GM18507 (cell line): Measurements from ENCODE around the gene NR3C1.

Source experiments
- DNase-seq: peaks from one replicate; pipeline ENCODE4 v3.0.0; 2011; ENCODE audit warnings: low read depth; ENCODE audit not compliant: insufficient read length; ENCODE audit errors: extremely low spot score
- FAIRE-seq: peaks from 2 replicates; lab custom pipeline; 2011; peaks lifted over from hg19 to GRCh38; lab: Jason Lieb, UNC

NR3C1 gene

DNA sequence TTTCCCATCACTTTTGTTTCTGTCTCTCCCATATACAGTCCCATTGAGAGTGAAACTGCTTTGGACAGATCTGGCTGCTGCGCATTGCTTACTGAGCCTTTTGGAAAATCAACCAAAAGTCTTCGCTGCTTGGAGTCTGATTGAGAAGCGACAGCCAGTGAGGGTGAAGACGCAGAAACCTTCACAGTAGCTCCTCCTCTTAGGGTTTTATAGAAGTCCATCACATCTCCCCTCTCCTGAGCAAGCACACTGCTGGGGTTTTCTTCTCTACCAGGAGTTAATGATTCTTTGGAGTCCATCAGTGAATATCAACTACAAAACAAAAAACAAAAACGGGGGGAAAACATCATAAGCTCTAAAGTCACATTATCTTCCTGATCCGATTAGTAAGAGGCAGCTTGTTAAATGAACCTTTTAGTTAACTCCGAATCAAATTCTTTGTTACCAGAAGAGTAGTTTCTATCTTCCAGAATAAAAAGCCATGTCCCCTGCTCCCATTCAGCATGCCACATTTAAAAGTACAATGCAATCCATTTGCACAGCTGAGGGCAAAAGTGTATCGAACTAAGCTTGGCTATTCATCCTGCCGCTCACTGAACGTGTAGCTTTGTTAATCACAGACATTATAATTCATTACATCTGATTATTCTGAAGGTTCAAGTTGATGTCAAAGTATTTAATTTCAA is 2.8 kb downstream of the NR3C1 start:
- no peak for FAIRE-seq
- DNase-seq: no peak

DNA sequence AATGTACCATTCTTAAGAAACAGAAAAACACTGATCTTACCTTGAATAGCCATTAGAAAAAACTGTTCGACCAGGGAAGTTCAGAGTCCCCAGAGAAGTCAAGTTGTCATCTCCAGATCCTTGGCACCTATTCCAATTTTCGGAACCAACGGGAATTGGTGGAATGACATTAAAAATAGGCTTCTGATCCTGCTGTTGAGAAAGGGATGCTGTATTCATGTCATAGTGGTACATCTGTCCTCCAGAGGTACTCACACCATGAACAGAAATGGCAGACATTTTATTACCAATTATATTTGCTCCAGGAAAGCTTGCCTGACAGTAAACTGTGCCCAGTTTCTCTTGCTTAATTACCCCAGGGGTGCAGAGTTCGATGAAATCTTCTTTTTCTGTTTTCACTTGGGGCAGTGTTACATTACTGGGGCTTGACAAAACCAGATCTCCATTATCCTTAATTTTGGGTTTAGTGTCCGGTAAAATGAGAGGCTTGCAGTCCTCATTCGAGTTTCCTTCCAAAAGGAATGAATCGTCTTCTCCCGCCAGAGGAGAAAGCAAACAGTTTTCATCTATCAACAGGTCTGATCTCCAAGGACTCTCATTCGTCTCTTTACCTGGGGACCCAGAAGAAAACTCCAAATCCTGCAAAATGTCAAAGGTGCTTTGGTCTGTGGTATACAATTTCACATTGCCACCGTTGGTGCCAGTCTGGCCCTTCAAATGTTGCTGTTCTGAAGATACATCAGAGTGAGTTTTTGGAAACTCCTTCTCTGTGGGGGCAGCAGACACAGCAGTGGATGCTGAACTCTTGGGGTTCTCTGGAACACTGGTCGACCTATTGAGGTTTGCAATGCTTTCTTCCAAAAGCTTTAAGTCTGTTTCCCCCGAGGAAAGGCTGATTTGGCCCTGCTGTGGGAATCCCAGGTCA is 3.6 kb downstream of the NR3C1 start:
- FAIRE-seq: peak; percentile 62
- no peak for DNase-seq

DNA sequence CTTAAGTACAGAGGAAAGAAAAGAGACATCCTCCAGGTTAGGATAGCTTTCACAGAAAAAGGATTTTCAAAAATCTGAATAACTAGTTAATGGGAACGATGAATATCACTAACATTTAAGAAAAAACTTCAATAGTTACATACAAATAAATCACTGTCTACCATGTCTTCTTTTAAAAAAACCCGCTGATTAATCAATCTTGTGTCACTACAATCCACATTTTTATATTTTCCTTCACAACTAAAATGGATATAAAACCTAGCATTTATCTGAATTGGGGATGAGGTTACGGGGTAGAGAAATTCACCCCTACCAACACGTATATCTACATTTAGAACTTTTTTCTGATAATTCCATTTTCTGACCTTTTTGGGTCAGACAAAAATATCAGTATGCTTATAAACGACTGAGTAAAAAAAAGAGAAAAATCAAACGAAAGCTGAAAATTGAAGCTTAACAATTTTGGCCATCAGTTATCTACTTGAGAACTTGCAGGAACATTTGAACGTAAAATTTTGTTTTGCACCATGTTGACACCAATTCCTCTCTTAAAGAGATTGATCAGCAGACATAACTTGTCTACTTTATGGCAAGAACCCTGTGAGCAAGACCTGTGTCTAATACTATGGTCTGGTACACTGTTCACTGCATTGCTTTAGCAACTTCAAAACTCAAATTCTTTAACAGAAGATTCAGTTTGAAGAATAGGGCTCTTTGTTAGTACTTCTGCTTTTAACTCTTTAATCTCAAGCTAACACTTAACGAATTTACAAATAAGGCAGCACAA is 4.8 kb downstream of the NR3C1 start:
- FAIRE-seq (peak; percentile 71), DNase-seq (no peak)

DNA sequence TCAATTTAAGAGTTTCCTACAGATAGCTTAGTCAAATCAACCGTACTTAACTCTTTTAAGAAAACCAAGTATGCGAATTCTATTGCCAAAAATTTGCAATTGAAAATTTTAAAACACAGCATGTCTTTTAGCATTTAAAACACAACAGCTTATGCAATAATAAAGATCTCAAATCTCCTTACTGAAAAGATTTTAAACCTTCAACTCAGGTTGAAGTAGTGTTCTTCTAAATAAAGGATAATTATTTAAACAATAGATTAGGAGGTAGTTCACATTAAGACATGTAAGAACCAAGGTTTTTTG is 5.5 kb downstream of the NR3C1 start:
- FAIRE-seq: no peak
- no peak for DNase-seq

DNA sequence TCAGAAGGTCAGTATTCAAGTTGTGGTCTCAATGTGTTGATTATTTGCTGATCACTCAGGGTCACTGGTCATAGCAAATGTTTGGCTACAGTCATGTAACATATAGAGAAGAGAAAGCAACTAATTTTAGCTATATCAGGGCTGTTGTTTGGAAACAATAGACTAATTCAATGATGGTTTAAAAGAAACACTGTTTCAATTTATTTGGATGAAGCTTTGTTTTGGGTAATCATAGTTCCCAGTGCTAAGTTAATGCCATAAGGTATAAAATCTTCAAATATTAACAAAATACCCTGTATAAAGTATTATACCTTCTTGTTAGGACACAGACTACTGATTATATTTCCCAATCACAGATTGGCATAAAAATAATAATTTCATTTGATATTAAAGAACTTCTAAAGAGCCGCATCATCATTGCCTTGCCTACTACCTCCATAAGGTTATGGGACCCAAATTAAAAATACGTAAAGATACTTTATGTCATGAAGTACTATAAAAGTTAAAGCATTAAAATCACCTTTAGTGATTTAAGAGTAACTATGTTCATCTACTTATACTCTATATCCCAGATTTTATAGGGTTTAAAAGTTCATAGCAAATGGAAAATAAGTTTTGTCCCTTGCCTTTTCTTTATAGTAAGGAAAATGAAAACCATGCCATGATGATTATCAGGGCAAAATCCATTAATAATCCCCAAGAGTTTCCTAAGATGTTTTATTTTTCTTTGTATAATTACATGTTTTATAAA is 6.0 kb downstream of the NR3C1 start:
- FAIRE-seq (no peak), DNase-seq (no peak)

DNA sequence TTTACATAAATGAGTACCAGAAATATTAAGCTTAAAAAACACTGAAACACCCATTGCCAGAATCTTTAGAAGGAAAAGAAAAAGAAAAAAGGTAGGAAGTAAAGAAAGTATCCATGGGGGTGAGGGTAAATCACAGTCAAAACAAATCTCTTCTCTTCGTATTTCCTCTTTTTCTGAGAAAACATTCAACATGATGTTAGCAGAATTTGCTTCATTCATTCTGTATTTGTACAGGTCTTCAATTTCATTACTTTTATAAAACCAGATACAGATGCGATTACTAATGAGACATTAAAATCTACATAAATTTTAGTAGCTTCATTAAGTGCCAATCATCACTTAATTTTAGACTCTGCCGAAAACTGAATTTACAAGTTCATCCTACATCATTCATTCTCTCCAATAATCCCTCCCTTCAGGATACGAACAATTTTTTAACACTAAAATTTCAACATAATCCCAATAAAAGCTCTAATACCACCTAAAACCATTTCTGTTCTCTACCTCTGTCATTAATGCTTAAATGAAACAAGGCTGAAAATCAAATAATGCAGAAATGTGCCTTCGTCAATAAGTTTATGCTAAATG is 7.0 kb downstream of the NR3C1 start:
- no peak for DNase-seq
- FAIRE-seq: peak; percentile 61

DNA sequence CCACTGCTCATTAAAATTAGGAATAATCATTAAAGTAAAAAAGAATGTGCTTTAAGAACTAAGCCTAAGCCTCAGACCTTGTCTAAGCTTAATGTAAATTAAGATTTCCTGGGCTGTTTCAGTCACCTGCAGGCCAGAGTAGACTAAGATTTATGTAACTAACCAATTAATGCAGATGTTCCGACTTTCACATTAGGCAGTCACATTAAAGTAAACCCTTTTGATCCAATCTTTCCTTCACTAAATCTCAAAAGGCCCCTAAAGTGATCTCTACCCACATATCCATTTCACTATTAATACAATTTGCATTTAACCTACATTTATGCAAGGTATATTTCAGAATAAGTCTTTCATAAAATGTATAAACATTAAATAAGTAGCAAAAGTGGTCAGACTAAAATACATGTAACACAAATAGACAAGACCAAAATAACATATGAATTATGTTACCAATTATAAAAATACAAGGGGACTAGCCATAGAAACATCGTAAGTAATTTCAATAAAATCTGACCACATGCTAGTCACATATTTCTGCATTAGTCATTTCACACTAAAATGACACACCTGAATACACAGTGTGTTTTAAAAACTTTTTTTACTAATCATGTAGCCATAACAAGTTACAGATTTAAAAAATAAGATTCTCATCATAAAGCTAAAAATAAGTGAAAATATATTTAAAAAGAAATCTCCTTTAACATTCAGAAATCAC is 7.7 kb downstream of the NR3C1 start:
- FAIRE-seq: peak; percentile 60
- DNase-seq: no peak

DNA sequence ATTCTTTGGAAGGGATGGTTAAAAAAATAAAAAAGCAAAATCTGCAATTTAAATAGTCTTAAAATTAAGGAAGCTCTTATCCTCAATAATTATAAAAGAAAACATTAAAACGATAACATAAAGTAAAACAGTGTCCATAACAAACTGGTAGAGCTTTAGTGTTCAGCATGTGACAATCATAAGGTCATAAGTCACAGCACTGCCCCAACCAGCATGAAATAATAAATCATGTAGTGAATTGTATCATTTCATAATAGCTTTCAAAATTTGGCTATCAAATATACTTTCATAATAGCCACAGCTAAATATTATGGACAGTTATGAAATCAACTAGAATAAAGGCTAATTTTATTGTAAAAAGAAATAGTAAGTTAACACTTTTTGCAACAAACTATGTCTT is 10.0 kb downstream of the NR3C1 start:
- FAIRE-seq: no peak
- no peak for DNase-seq

DNA sequence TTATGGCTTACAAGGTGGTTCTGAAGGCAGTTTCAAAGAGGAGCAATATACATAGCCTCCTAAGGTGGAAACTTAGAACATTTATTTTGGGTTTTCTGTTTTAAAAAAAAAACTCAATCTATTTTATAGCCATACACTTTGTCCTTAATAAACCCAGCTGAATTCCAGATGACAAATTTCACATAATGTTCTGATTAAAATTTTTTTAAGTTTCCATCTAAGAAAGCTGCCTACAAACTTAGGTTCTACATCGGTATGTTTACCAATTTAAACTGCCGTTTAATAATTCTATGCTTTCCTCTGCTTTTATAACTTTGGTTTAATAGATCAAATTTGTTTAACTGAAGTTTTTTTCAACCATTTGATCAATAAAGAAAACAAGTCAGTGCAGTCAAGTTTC is 12.5 kb downstream of the NR3C1 start:
- DNase-seq: no peak
- no peak for FAIRE-seq

DNA sequence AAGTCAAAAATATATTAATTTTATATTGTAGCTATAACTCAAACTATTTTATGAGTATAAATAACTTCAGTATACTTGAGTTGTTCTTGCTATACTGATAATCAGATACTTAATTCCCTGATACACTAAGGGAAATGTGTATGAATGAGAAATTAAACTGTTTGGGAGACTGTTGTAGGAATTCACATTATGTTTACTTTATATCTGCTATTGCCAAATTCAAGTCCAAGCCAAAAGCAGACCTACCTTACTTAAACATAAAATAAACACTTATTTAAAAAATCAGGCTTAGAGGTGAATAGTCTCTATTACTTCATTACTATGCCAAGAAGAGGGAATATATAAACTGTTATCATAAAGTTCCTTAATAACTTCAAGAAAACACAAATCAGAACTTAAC is 13.2 kb downstream of the NR3C1 start:
- DNase-seq (no peak), FAIRE-seq (no peak)

DNA sequence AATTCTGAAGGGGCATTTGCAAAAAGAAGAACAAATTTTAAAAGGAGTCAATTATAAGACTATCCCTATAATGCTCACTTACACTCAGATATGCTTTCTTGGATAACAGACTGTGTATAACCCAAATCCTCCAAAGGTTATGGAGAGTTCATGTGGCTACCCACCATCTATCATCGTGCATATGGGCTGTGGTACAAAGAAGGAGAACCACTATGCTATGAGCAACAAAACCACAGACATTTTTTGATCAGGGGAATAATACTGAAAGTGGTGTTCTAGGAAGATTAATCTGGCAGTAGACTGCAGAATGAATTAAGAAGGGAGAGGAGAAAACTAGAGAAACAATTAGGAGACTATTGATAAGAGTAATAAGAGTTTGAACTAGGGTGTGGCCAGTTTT is 16.8 kb downstream of the NR3C1 start:
- FAIRE-seq (no peak), DNase-seq (no peak)

DNA sequence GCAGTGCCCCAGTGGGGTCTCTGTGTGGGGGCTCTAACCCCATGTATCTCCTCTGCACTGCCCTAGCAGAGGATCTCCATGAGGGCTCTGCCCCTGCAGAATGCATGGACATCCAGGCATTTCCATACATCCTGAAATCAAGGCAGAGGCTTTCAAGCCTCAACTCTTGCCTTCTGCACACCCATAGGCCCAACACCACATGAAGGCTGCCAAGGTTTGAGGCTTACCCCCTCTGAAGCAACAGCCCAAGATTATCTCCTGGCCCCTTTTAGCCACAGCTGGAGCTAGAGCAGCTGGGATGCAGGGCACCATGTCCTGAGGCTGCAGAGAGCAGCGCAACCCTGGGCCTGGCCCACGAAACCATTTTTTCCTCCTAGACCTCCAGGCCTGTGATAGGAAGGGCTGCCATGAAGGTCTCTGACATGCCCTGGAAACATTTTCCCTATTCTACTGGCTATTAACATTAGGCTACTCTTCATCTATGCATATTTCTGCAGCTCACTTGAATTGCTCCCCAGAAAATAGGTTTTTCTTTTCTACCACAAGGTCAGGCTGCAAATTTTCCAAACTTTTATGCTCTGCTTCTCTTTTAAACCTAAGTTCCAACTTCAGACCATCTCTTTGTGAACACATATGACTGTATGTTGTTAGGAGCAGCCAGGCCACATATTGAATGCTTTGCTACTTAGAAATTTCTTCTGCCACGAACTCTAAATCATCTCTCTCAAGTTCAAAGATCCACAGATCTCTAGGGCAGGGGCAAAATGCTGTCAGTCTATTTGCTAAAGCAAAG is 18.4 kb downstream of the NR3C1 start:
- DNase-seq: no peak
- no peak for FAIRE-seq

DNA sequence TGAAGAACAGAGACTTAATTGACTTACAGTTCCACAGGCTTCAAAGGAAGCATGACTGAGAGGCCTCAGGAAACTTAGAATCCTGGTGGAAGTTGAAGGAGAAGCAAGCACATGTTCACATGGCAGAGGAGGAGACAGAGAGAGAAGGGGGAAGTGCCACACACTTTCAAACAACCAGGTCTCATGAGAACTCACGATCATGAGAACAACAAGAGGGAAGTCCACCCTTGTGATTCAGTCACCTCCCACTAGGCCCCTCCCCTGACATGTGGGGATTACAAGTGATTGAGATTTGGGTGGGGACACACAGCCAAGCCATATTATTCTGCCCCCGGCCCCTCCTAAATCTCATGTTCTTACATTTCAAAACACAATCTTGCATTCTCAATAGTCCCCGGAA is 19.5 kb downstream of the NR3C1 start:
- FAIRE-seq (no peak), DNase-seq (no peak)

DNA sequence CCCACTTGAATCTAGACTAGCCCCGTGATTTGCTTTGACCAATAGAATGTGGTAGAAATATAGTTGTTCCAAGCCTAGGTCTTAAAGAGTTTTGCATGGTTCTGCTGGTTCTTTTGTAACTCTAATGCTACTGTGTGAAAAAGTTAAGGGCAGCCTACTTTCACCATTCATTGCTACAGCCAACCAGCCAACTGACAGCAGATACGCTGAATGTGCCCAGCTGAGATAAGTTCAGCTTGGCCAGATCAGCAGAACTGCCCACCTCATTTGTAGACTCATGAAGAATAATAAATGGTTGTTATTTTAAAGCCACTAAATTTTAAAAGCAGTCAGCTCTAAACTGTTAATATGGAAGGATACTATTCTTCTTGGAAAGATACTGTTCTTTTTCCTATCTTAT is 23.9 kb downstream of the NR3C1 start:
- DNase-seq (no peak), FAIRE-seq (no peak)

DNA sequence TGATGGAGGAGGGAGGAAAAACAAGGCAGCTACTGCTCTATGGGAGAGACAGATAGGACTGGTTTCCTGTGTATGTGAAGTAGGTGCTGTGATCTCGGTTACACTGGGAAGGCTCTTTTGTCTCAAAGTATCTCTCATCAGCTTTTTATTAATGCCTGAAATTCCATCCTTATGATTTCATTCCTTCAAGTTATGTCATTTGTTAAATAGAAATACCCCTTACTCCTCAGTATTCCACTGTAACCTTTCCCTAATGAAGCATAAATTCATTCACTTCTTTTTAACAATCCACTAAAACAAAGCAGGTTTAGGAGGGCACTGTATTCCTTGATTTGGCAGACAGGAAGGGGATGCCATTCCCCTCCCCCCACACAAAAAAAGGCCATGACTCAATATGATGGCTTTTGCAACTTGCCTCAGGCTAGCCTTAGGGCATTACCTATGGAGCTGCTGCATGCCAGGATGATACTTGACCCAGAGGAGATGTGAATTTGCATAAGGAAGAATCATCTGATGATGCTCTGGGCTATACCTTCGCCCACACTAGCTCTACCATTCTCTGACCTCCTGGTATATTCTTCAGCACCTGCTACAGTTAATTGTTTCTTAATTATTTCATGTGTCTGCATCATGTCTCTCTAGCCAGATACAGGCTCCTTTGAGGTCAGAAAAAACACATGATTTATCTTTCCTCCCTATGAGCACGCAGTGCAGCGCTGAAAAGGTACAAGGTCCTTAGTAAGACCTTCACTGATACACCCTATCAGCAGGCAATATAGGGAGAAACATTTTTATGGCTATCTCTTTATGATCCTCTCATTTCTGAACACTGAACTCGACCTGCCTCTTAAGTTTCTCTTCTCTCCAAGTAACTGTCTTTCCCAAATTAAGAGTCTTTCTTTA is 26.3 kb downstream of the NR3C1 start:
- DNase-seq (no peak), FAIRE-seq (peak; percentile 15)

DNA sequence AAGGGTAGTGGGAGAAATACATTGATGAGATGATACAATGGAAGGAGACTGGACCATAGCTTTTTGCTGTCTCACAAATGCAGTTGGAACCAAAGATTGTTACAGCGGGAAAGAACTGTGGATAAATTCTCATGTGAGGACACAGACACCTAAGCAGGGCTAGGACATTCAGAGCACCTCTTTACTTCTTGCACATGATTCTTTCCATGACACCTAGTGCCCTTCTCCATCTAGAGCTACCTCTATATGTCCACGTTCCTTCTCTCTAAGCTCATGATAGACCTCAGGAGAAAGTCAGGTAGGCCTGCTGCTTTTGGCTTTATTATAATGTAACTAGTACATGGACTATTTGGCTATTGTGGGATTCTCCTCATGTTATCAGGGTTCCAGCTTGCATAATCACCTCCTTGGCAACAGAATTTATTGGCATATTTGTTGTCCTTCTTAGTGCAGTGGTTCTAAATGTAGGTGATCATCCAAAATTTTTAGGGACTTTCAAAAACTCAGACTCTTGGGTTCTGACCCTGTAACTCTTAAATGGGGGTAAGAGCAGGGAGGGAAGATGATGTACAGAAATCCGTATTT is 27.2 kb downstream of the NR3C1 start:
- no peak for DNase-seq
- FAIRE-seq: no peak
